ENCODE results near the gene GPC5.

- TF ChIP-seq CTCF (IDR thresholded peaks at IDR 0.05; ENCODE audit: low read depth, low read length) (no peak), EZH2phosphoT487 (IDR thresholded peaks at IDR 0.05; ENCODE audit: low read depth) (no peak)
Measured at GRCh38 chr13:92658293-92658692, 1259.9 kb downstream of the GPC5 start.

All from OCI-LY3 (cell line).